ENCODE data around the gene TPCN2. TPM values are rescaled to one million over a fixed set of nuclear protein-coding genes. Genes with fewer than 3 reads are reported as not detected.

TPCN2 gene
- total RNA-seq, 2 donors from 2014 or later = 14.5 to 21.1 TPM

- Histone ChIP-seq H3K4me1 (peaks cover 10% of the 10 kb centered on the region), H3K27me3 (peaks cover 15% of the 10 kb centered on the region), H3K9ac (ENCODE audit: low read depth in 2 of 2, low read length in 2 of 2) (peak overlapping the region; percentile 39 to 61), H3K9me3 (no peaks in the 10 kb centered on the region), H3K36me3 (no peaks in the 10 kb centered on the region), H3K27ac (peak overlapping the region; percentile 82), H3K4me3 (no peak overlapping the region)
- peak; percentile 80 for DNase-seq
- TF ChIP-seq CTCF (IDR thresholded peaks at IDR 0.05) = no peak
- intact Hi-C loops (cut with DNase I) = no loop called here
Measured at GRCh38 chr11:69008737-69009440, 39.8 kb upstream of the TPCN2 start.

- Histone ChIP-seq H3K9ac (ENCODE audit: low read depth in 2 of 2, low read length in 2 of 2) (peak overlapping the region; percentile 56 to 81), H3K36me3 (no peaks in the 10 kb centered on the region), H3K27me3 (peaks cover 19% of the 10 kb centered on the region), H3K9me3 (no peaks in the 10 kb centered on the region), H3K4me1 (peaks cover 10% of the 10 kb centered on the region), H3K27ac (peak overlapping the region; percentile 82), H3K4me3 (peak overlapping the region; percentile 31)
- intact Hi-C loops (cut with DNase I) = no loop called here
- no peak for TF ChIP-seq CTCF (IDR thresholded peaks at IDR 0.05)
- no peak for DNase-seq
Measured at GRCh38 chr11:69009441-69010211, 39.1 kb upstream of the TPCN2 start.

- TF ChIP-seq CTCF (IDR thresholded peaks at IDR 0.05) = no peak
- intact Hi-C loops (cut with DNase I) = no loop called here
- H3K4me1 ChIP-seq = peaks cover 10% of the 10 kb centered on the region
- peak overlapping the region; percentile 60 to 81 for H3K9ac ChIP-seq (ENCODE audit: low read depth in 2 of 2, low read length in 2 of 2)
- no peak for DNase-seq
- H3K9me3 ChIP-seq = no peaks in the 10 kb centered on the region
- H3K4me3 ChIP-seq = peak overlapping the region; percentile 31
- H3K27ac ChIP-seq = peak overlapping the region; percentile 82
- H3K27me3 ChIP-seq = peaks cover 19% of the 10 kb centered on the region
- no peaks in the 10 kb centered on the region for H3K36me3 ChIP-seq
Measured at GRCh38 chr11:69010361-69010891, 38.3 kb upstream of the TPCN2 start.

GRCh38 chr11:69010964-69011623 is 37.6 kb upstream of the TPCN2 start:
- peaks cover 10% of the 10 kb centered on the region for H3K4me1 ChIP-seq
- intact Hi-C loops (cut with DNase I) = no loop called here
- H3K9ac ChIP-seq (ENCODE audit: low read depth in 2 of 2, low read length in 2 of 2) = peak overlapping the region; percentile 78 to 81
- TF ChIP-seq CTCF (IDR thresholded peaks at IDR 0.05) = no peak
- peak; percentile 77 for DNase-seq
- H3K27ac ChIP-seq = peak overlapping the region; percentile 82
- H3K4me3 ChIP-seq = peak overlapping the region; percentile 31
- H3K27me3 ChIP-seq = peaks cover 19% of the 10 kb centered on the region
- H3K9me3 ChIP-seq = no peaks in the 10 kb centered on the region
- H3K36me3 ChIP-seq = no peaks in the 10 kb centered on the region

- peak overlapping the region; percentile 31 for H3K4me3 ChIP-seq
- no peak for TF ChIP-seq CTCF (IDR thresholded peaks at IDR 0.05)
- peak overlapping the region; percentile 78 to 81 for H3K9ac ChIP-seq (ENCODE audit: low read depth in 2 of 2, low read length in 2 of 2)
- intact Hi-C loops (cut with DNase I) = no loop called here
- no peak for DNase-seq
- peaks cover 10% of the 10 kb centered on the region for H3K4me1 ChIP-seq
- H3K36me3 ChIP-seq = no peaks in the 10 kb centered on the region
- H3K27ac ChIP-seq = peak overlapping the region; percentile 82
- peaks cover 19% of the 10 kb centered on the region for H3K27me3 ChIP-seq
- no peaks in the 10 kb centered on the region for H3K9me3 ChIP-seq
Measured at GRCh38 chr11:69011624-69012091, 37.1 kb upstream of the TPCN2 start.

All from colonic mucosa (tissue), 4 donors.